Measurements from ENCODE around the gene KRTAP10-11.
"Not testable (repeated sequence)": the region's sequence is repeated elsewhere in the genome, so short reads cannot be mapped to it uniquely, and the experiment has no call there.

Gene KRTAP10-11, protein sequence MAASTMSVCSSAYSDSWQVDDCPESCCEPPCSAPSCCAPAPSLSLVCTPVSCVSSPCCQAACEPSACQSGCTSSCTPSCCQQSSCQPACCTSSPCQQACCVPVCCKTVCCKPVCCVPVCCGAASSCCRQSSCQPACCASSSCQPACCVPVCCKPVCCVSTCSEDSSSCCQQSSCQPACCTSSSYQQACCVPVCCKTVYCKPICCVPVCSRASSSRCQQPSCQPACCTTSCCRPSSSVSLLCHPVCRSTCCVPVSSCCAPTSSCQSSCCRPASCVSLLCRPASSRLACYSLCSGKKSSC

GRCh38 chr21:44646366-44647221 lies at the start of gene KRTAP10-11:
Gene KRTAP10-11, plus strand, starts transcription at chr21:44646414. Its CDS starts 45 bp downstream, at chr21:44646459.
- DNase-seq (ENCODE audit: low spot score): not testable (repeated sequence)

DNA sequence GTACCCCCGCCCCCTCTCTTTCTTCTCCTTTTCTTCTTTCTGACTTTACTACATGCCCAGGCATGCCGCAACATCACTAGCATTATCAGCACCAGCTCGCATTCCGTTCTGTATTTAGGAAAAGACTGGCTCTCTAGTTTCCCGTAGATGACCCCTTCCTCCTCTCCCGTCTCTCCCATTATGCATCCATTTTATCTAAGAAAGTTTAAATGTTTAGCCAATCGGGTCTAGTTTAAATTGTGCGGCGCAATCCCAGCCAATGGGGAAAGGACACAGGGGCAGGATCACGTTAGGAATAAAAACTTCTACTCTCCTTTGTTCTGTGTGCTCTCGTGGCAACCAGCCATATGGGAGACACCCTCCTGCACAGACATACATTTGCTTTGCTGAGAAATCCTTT lies 48.2 kb upstream of the KRTAP10-11 start:
- no peak for DNase-seq (ENCODE audit: low spot score)

DNA sequence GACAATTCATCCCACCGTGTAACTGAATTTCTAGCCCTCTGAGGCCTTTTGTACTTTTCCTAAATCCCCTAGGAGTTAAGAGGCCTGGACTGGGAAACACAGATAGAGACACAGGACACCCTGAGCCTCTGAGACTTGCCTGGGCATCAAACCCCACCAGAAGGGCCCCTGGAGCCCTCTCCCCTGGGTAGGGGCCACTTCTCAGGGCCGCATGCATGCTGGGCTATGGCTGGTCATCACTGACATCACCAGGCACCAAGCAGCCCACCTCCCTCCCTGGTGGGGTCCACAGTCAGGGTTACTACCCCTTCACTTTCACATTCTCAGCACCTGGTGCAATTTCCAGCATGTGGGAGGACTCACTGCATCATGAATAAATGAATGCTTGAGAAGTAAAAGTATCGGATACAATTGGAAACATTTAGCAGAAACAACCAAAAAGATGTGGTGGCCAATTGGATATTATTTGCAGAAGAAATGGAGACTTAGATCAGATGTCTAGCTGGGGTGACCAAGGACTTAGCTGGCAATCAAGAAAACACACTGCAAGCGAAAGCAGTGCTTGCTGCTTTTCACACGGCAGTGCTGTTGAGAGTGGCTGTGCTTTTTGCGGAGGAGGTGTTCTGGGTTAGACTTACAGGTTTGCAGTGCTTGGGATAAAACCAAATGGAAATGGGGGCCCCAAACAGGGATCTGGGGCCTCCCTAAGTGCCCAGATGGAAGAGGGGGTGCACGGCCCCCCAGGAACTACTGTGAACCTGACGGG lies 46.8 kb upstream of the KRTAP10-11 start:
- no peak for DNase-seq (ENCODE audit: low spot score)

- DNase-seq (ENCODE audit: low spot score): not testable (repeated sequence)
Measured at GRCh38 chr21:44600118-44600978, 45.9 kb upstream of the KRTAP10-11 start, which contains the start of gene KRTAP10-7. Gene KRTAP10-7, plus strand, starts transcription at chr21:44600597. Its CDS starts 25 bp downstream, at chr21:44600622.

- not testable (repeated sequence) for DNase-seq (ENCODE audit: low spot score)
Measured at GRCh38 chr21:44601091-44601490, 45.1 kb upstream of the KRTAP10-11 start.

- DNase-seq (ENCODE audit: low spot score): no peak
Measured at GRCh38 chr21:44601596-44602462, 44.4 kb upstream of the KRTAP10-11 start.

DNA sequence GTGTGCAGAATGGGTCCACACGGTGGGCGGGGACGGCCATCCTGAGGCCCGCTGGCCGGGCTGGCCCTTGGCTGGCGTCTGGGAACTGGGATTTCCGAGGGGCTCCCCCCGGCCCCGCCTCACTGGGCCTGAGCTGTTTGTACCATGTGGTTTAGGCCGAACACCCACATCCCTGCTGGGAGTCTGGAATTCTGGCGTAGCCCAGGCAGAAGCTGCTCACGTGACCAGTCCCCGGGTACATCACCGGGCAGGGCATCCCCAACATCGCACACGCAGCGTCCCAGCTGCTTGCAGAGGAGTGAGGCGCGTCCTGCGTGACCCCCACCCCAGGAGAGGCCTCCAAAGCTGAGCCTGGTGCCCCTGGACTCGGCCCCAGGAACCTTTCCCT lies 43.8 kb upstream of the KRTAP10-11 start:
- no peak for DNase-seq (ENCODE audit: low spot score)

GRCh38 chr21:44603109-44603875 lies 42.9 kb upstream of the KRTAP10-11 start:
- no peak for DNase-seq (ENCODE audit: low spot score)

GRCh38 chr21:44603911-44604310 lies 42.3 kb upstream of the KRTAP10-11 start:
- no peak for DNase-seq (ENCODE audit: low spot score)

DNA sequence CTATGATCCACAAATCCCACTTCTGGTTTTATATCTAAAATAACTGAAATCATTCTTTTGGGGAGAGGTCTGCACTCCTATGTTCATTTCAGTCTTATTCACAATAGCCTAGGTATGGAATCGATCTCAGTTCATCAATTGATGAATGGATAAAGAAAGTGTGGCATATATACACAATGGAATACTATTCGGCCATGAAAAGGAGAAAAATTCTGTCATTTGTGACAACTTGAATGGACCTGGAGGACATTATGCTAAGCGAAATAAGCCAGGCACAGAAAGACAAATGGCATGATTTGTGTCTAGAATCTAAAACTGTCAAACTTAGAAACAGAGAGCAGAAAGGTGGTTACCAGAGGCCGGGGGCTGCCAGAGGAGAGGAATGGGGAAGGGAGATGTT lies 39.7 kb upstream of the KRTAP10-11 start:
- no peak for DNase-seq (ENCODE audit: low spot score)

GRCh38 chr21:44609193-44609592 lies 37.0 kb upstream of the KRTAP10-11 start:
- DNase-seq (ENCODE audit: low spot score): no peak

DNA sequence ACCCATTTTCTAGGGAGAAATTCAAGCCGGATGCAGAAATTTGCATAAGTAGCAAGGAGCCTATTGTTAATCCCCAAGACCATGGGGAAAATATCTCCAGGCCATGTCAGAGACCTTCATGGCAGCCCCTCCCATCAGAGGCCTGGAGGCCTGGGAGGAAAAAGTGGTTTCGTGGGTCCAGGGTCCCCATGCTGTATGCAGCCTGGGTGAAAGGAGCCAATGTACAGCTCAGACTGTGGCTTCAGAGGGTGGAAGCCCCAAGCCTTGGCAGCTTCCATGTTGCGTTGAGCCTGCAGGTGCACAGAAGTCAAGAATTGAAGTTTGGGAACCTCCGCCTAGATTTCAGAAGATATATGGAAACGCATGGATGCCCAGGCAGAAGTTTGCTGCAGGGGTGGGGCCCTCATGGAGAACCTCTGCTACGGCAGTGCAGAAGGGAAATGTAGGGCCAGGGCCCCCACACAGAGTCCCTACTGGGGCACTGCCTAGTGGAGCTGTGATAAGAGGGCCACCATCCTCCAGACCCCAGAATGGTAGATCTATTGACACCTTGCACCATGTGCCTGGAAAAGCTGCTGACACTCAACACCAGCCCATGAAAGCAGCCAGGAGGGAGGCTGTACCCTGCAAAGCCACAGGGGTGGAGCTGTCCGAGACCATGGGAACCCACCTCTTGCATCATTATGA lies 35.9 kb upstream of the KRTAP10-11 start:
- not testable (repeated sequence) for DNase-seq (ENCODE audit: low spot score)

GRCh38 chr21:44611551-44611950 lies 34.7 kb upstream of the KRTAP10-11 start:
- DNase-seq (ENCODE audit: low spot score): no peak

DNA sequence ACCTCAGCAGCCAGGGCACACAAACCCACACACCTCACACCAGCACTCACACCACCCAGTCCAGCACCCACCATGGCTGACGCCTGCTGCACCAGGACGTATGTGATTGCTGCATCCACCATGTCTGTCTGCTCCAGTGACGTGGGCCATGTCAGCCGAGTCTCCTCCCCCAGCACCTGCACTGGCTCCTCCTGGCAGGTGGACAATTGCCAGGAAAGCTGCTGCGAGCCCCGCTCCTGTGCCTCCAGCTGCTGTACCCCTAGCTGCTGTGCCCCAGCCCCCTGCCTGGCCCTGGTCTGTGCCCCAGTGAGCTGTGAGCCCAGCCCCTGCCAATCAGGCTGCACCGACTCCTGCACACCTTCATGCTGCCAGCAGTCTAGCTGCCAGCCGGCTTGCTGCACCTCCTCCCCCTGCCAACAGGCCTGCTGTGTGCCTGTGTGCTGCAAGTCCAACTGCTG lies 34.2 kb upstream of the KRTAP10-11 start, which contains the start of gene KRTAP10-8:
KRTAP10-8 (plus strand) TSS at position 51 of the 458 bp plus-strand sequence; CDS start at position 73, 22 bp downstream.
- DNase-seq (ENCODE audit: low spot score): no peak

DNA sequence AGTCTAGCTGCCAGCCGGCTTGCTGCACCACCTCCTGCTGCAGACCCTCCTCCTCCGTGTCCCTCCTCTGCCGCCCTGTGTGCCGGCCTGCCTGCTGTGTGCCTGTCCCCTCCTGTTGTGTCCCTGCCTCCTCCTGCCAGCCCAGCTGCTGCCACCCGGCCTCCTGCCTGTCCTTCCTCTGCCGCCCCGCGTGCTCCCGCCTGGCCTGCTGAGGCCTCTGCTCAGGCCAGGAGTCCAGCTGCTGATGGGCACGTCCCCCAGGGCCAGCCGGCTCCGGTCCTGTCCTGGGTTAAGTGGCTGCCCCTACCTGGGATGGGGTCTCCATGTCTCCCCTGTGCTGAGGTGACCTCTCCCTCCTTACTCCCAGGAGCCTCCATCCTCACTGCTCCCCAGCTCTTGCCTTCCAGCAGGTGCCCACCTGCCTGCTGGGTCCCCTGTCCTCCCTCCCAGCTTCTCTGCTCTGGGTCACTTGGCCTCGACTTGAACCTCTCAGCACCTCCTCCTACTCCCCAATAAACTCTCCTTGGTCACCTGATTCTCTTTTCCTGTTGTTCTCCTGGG lies 33.5 kb upstream of the KRTAP10-11 start:
- DNase-seq (ENCODE audit: low spot score): no peak

DNA sequence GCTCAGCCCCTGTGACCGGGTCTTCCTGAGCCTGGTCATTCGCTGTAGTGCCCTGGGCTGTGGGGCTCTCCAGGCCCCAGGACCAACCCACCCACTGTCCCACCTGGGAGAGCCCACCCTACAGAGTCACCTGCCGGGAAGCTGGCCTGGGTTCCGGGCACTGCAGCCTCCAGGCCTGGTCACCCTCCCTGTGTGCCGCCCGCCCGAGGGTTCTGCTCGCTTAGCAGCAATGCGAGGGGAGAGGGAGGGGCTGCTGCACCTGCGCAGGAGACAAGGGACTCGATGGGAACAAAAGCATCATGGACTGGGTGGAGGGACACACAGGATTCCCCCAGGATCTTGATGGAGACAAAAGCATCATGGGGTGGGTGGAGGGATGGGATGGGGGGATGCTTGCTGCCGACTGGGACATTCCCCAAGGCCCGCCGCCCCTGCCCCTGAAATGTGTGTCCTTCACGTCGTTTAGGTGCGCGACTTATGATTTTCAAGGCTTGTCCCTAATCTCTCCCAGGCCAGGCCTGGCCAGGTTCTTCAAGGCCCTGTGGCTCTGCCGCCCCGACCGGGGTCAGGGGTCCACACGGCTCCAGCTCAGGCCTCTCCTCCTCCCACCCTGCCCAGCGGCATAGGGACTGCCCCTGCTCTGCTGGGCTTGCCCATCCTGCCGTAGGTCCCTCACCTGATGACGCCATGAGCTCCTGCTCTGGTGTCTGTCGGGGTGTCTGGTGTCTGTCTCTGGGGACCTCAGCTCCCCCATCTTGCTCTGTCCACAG lies 32.6 kb upstream of the KRTAP10-11 start:
- DNase-seq (ENCODE audit: low spot score): no peak

DNA sequence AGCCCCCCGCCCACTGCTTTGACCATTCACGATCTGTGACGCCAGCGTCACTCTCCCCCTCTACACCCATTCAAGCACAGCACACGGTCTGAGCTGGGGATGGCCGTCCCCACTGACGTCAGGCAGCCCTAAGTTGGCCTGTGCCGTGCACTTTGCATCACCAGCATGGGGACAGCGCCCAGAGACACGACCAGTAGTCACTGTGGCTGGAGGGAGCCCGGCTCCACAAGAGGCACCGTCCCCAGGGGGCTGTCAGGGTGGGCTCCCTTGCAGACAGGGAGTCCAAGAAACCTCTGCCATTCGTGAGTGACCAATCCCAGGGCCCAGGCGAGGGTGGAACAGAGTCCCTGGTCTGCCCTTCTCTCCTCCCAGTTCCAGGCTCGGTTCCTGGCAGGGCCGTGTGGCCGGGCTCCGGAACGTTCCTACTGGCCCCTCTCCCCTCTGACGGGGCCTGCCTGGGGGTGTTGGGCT lies 32.0 kb upstream of the KRTAP10-11 start:
- DNase-seq (ENCODE audit: low spot score): no peak

All from hematopoietic multipotent progenitor cell treated with erythropoietin and hydrocortisone succinate and interleukin-3 and kit ligand, for 17 days (in vitro differentiated cells).